ENCODE results near the gene ZNF804B. TPM values are rescaled to one million over a fixed set of nuclear protein-coding genes. Genes with fewer than 3 reads are reported as not detected.

The ZNF804B gene
- total and polyA plus RNA-seq, 4 experiments from 2014 or later = not detected

- Histone ChIP-seq H3K27me3 (ENCODE audit: insufficient read depth, low read length) (no peaks in the 10 kb centered on the region), H3K27ac (ENCODE audit: low read depth, low read length) (no peak overlapping the region), H3K9me3 (ENCODE audit: control insufficient read depth in 1 of 2, low read length in 2 of 2) (no peaks in the 10 kb centered on the region), H3K4me3 (ENCODE audit: low read length in 2 of 2) (no peak overlapping the region), H3K4me1 (ENCODE audit: insufficient read depth, low read length) (no peaks in the 10 kb centered on the region), H3K36me3 (ENCODE audit: insufficient read depth, low read length) (no peaks in the 10 kb centered on the region)
- no peaks in the 10 kb centered on the region for H3K36me3 Mint-ChIP-seq
- intact Hi-C loops (cut with micrococcal nuclease) = no loop called here
- POLR2A ChIA-PET (ENCODE audit: partially characterized antibody) = no interaction called here
- H3K9me3 Mint-ChIP-seq = peaks cover 0 to 4% (median under 1%) of the 10 kb centered on the region in 8 donors
- H3K4me1 Mint-ChIP-seq = peaks cover 0 to 7% (median 0%) of the 10 kb centered on the region in 4 donors
- no peaks in the 10 kb centered on the region for H3K27me3 Mint-ChIP-seq
- no peak overlapping the region for H3K4me3 Mint-ChIP-seq
- peak in 4 of 5 donors; percentile 5 to 33 (median 20) for DNase-seq
- CTCF ChIA-PET (ENCODE audit: partially characterized antibody) = no interaction called here
- H3K27ac Mint-ChIP-seq = no peak overlapping the region
These were observed 499.6 kb downstream of the ZNF804B start for GRCh38 chr7:89259085-89259484.

DNA sequence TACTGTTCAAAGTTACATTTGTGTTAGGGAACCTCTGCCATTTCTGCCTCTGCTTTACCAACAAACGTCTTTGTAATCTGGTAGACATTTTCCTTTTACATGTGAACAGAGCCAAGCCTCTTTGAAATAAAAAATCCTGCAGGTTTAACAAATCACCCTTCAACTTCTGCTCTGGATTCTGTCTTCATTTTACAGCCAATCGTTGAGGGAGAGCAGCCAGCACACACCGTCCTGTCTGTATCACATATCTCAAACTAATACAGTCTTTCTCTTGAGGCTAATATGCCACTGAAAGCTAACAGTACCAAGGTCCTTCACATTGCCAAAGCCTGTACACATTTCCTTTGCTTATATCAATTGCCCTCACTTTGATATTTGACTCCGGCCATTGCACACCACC, 504.6 kb downstream of the ZNF804B start:
- no peaks in the 10 kb centered on the region for H3K36me3 ChIP-seq (ENCODE audit: insufficient read depth, low read length)
- intact Hi-C loops (cut with micrococcal nuclease) = no loop called here
- DNase-seq = no peak
- ChIA-PET POLR2A (ENCODE audit: partially characterized antibody) (no interaction called here), CTCF (ENCODE audit: partially characterized antibody) (no interaction called here)
- Mint-ChIP-seq H3K4me3 (no peak overlapping the region), H3K36me3 (no peaks in the 10 kb centered on the region), H3K27ac (no peak overlapping the region), H3K9me3 (peaks cover 0 to 10% (median under 1%) of the 10 kb centered on the region in 8 donors), H3K4me1 (peaks cover 0 to 2% (median 0%) of the 10 kb centered on the region in 4 donors), H3K27me3 (no peaks in the 10 kb centered on the region)
- no peaks in the 10 kb centered on the region for H3K9me3 ChIP-seq (ENCODE audit: control insufficient read depth in 1 of 2, low read length in 2 of 2)
- H3K4me1 ChIP-seq (ENCODE audit: insufficient read depth, low read length) = no peaks in the 10 kb centered on the region
- no peak overlapping the region for H3K27ac ChIP-seq (ENCODE audit: low read depth, low read length)
- H3K27me3 ChIP-seq (ENCODE audit: insufficient read depth, low read length) = no peaks in the 10 kb centered on the region
- no peak overlapping the region for H3K4me3 ChIP-seq (ENCODE audit: low read length in 2 of 2)

DNA sequence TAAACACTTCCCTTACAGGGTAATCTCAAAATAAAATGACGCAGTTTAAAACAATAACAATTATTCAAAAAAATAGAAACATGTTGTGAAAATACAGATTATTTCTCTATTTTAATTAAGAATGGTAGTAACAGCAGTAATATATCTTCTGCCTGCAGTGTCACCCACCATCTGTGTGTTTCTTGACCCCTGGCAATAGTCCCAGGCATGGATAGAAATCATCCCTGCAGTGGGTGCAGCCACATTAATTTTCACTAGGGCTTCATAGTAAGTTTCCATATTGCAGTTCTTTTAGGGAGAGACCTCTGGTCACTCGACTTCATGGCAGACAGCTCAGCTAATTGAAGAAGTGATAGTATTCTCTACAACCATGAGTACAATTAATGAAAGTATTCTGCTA, 506.1 kb downstream of the ZNF804B start:
- intact Hi-C loops (cut with micrococcal nuclease) = no loop called here
- Mint-ChIP-seq H3K4me3 (no peak overlapping the region), H3K27me3 (no peaks in the 10 kb centered on the region), H3K4me1 (no peaks in the 10 kb centered on the region), H3K36me3 (no peaks in the 10 kb centered on the region), H3K27ac (no peak overlapping the region), H3K9me3 (peaks cover 0 to 11% (median 2%) of the 10 kb centered on the region in 8 donors)
- Histone ChIP-seq H3K36me3 (ENCODE audit: insufficient read depth, low read length) (no peaks in the 10 kb centered on the region), H3K4me3 (ENCODE audit: low read length in 2 of 2) (no peak overlapping the region), H3K9me3 (ENCODE audit: control insufficient read depth in 1 of 2, low read length in 2 of 2) (no peaks in the 10 kb centered on the region), H3K4me1 (ENCODE audit: insufficient read depth, low read length) (no peaks in the 10 kb centered on the region), H3K27ac (ENCODE audit: low read depth, low read length) (no peak overlapping the region), H3K27me3 (ENCODE audit: insufficient read depth, low read length) (no peaks in the 10 kb centered on the region)
- no peak for DNase-seq
- POLR2A ChIA-PET (ENCODE audit: partially characterized antibody) = no interaction called here
- CTCF ChIA-PET (ENCODE audit: partially characterized antibody) = no interaction called here

- no peak for DNase-seq
- no peaks in the 10 kb centered on the region for H3K4me1 ChIP-seq (ENCODE audit: insufficient read depth, low read length)
- peaks cover 0 to 6% (median 3%) of the 10 kb centered on the region in 8 donors for H3K9me3 Mint-ChIP-seq
- ChIA-PET CTCF (ENCODE audit: partially characterized antibody) (no interaction called here), POLR2A (ENCODE audit: partially characterized antibody) (no interaction called here)
- no peaks in the 10 kb centered on the region for H3K27me3 Mint-ChIP-seq
- no peaks in the 10 kb centered on the region for H3K36me3 Mint-ChIP-seq
- intact Hi-C loops (cut with micrococcal nuclease) = no loop called here
- no peak overlapping the region for H3K27ac Mint-ChIP-seq
- H3K4me3 ChIP-seq (ENCODE audit: low read length in 2 of 2) = no peak overlapping the region
- no peaks in the 10 kb centered on the region for H3K4me1 Mint-ChIP-seq
- no peaks in the 10 kb centered on the region for H3K36me3 ChIP-seq (ENCODE audit: insufficient read depth, low read length)
- H3K9me3 ChIP-seq (ENCODE audit: control insufficient read depth in 1 of 2, low read length in 2 of 2) = no peaks in the 10 kb centered on the region
- H3K27me3 ChIP-seq (ENCODE audit: insufficient read depth, low read length) = no peaks in the 10 kb centered on the region
- no peak overlapping the region for H3K27ac ChIP-seq (ENCODE audit: low read depth, low read length)
- H3K4me3 Mint-ChIP-seq = no peak overlapping the region
These were observed 523.8 kb downstream of the ZNF804B start for GRCh38 chr7:89283302-89283701.

- POLR2A ChIA-PET (ENCODE audit: partially characterized antibody) = no interaction called here
- no peak overlapping the region for H3K4me3 ChIP-seq (ENCODE audit: low read length in 2 of 2)
- CTCF ChIA-PET (ENCODE audit: partially characterized antibody) = no interaction called here
These were observed 549.0 kb downstream of the ZNF804B start for GRCh38 chr7:89308535-89308934.

DNA sequence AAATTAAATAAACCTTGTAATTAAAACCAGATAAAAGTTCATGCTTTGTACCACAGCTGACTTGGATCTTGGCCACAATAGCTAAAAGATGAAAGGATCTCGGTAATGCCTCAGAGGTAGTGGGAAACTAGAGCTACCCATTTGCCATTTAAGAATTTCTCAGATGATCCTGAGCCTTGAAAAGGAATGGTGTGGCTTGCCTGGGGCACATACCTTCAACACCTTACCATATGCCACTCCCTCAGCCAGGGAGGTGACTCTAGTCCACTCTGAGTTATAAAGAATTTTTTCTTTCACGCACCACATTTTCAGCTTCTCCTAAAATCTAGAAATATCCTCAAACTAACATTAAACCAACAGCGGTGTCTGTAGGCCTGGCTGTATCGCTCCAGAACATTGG, 552.4 kb downstream of the ZNF804B start:
- no peaks in the 10 kb centered on the region for H3K27me3 Mint-ChIP-seq
- CTCF ChIA-PET (ENCODE audit: partially characterized antibody) = no interaction called here
- no peak overlapping the region for H3K4me3 ChIP-seq (ENCODE audit: low read length in 2 of 2)

More at GRCh38 chr7:89308535-89308934, 549.0 kb downstream of the ZNF804B start:
- H3K27ac ChIP-seq (ENCODE audit: low read depth, low read length) = no peak overlapping the region
- DNase-seq = no peak
- no peaks in the 10 kb centered on the region for H3K36me3 ChIP-seq (ENCODE audit: insufficient read depth, low read length)
- H3K4me3 Mint-ChIP-seq = no peak overlapping the region
- H3K9me3 ChIP-seq (ENCODE audit: control insufficient read depth in 1 of 2, low read length in 2 of 2) = no peaks in the 10 kb centered on the region
- no peaks in the 10 kb centered on the region for H3K4me1 Mint-ChIP-seq
- H3K4me1 ChIP-seq (ENCODE audit: insufficient read depth, low read length) = no peaks in the 10 kb centered on the region
- H3K27me3 ChIP-seq (ENCODE audit: insufficient read depth, low read length) = no peaks in the 10 kb centered on the region
- no peak overlapping the region for H3K27ac Mint-ChIP-seq
- intact Hi-C loops (cut with micrococcal nuclease) = no loop called here
- H3K27me3 Mint-ChIP-seq = no peaks in the 10 kb centered on the region
- H3K9me3 Mint-ChIP-seq = peaks cover 0 to 4% (median 3%) of the 10 kb centered on the region in 8 donors
- H3K36me3 Mint-ChIP-seq = no peaks in the 10 kb centered on the region

DNA sequence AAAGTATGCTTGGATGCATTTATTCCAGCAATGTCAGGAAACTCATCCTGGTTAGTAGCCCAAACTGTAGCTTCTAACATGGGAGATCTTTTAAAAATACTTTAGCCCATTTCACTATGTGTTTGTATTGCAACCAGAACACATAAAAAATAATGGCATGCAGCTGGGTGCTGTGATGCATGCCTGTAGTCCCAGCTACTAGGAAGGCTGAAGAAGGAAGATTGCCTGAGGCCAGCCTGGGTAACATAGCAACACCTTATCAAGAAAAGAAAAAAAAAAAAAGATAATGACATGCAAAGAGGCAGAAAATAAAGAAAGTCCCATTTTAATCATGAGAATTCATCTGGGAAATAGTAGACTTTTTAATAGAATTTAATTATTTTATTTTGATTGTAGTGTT, 553.1 kb downstream of the ZNF804B start:
- Histone ChIP-seq H3K9me3 (ENCODE audit: control insufficient read depth in 1 of 2, low read length in 2 of 2) (no peaks in the 10 kb centered on the region), H3K4me1 (ENCODE audit: insufficient read depth, low read length) (no peaks in the 10 kb centered on the region), H3K36me3 (ENCODE audit: insufficient read depth, low read length) (no peaks in the 10 kb centered on the region), H3K27me3 (ENCODE audit: insufficient read depth, low read length) (no peaks in the 10 kb centered on the region), H3K27ac (ENCODE audit: low read depth, low read length) (no peak overlapping the region), H3K4me3 (ENCODE audit: low read length in 2 of 2) (no peak overlapping the region)
- no peak for DNase-seq
- no peaks in the 10 kb centered on the region for H3K4me1 Mint-ChIP-seq
- no peak overlapping the region for H3K27ac Mint-ChIP-seq
- ChIA-PET CTCF (ENCODE audit: partially characterized antibody) (no interaction called here), POLR2A (ENCODE audit: partially characterized antibody) (no interaction called here)
- intact Hi-C loops (cut with micrococcal nuclease) = no loop called here
- H3K27me3 Mint-ChIP-seq = no peaks in the 10 kb centered on the region
- peaks cover 0 to 9% (median 3%) of the 10 kb centered on the region in 8 donors for H3K9me3 Mint-ChIP-seq
- H3K4me3 Mint-ChIP-seq = no peak overlapping the region
- H3K36me3 Mint-ChIP-seq = no peaks in the 10 kb centered on the region

More for the DNA sequence above, 552.4 kb downstream of the ZNF804B start:
- H3K27ac ChIP-seq (ENCODE audit: low read depth, low read length) = no peak overlapping the region
- no peak overlapping the region for H3K27ac Mint-ChIP-seq
- H3K9me3 Mint-ChIP-seq = peaks cover 0 to 4% (median 3%) of the 10 kb centered on the region in 8 donors
- no peak overlapping the region for H3K4me3 Mint-ChIP-seq
- POLR2A ChIA-PET (ENCODE audit: partially characterized antibody) = no interaction called here
- no peaks in the 10 kb centered on the region for H3K36me3 ChIP-seq (ENCODE audit: insufficient read depth, low read length)
- intact Hi-C loops (cut with micrococcal nuclease) = no loop called here
- no peaks in the 10 kb centered on the region for H3K36me3 Mint-ChIP-seq
- no peaks in the 10 kb centered on the region for H3K4me1 Mint-ChIP-seq
- H3K9me3 ChIP-seq (ENCODE audit: control insufficient read depth in 1 of 2, low read length in 2 of 2) = no peaks in the 10 kb centered on the region
- no peaks in the 10 kb centered on the region for H3K27me3 ChIP-seq (ENCODE audit: insufficient read depth, low read length)
- H3K4me1 ChIP-seq (ENCODE audit: insufficient read depth, low read length) = no peaks in the 10 kb centered on the region
- no peak for DNase-seq
